ENCODE measurements around the gene HLA-G.

- TF ChIP-seq CEBPB (IDR thresholded peaks at IDR 0.05; ENCODE audit: low read depth, low read length) (no peak), CTCF (conservative IDR thresholded peaks at IDR 0.05; ENCODE audit: low read depth, low read length) (no peak), RFX5 (IDR thresholded peaks at IDR 0.05; ENCODE audit: low read depth, low read length) (no peak), POLR2A (IDR thresholded peaks at IDR 0.05; ENCODE audit: low read depth, low read length) (no peak)
These were observed 47.6 kb downstream of the HLA-G start for GRCh38 chr6:29875257-29875656.

Measured in IMR-90 (cell line).